ENCODE data around the gene TMEM200A. TPM values are rescaled to one million over a fixed set of nuclear protein-coding genes. Genes with fewer than 3 reads are reported as not detected.

Gene TMEM200A
- total RNA-seq, 1 experiment from 2014 or later, result 22.9 TPM

- no peak for TF ChIP-seq REST (IDR thresholded peaks at IDR 0.05; ENCODE audit: low read depth)
Measured at GRCh38 chr6:130405549-130405948, 39.7 kb downstream of the TMEM200A start (continued).

GRCh38 chr6:130407032-130407431, 41.2 kb downstream of the TMEM200A start:
- Histone ChIP-seq H3K27ac (ENCODE audit: low read depth, low read length) (no peak overlapping the region), H3K4me1 (ENCODE audit: control insufficient read depth in 1 of 2, insufficient read depth in 2 of 2, low read length in 2 of 2) (no peaks in the 10 kb centered on the region), H3K9me2 (ENCODE audit: insufficient read depth) (no peaks in the 10 kb centered on the region), H3K27me3 (ENCODE audit: insufficient read depth, low read length) (no peaks in the 10 kb centered on the region), H3K36me3 (ENCODE audit: control insufficient read depth in 1 of 2, insufficient read depth in 2 of 2, low read length in 2 of 2) (no peaks in the 10 kb centered on the region), H3K79me2 (ENCODE audit: insufficient read depth, low read length) (peaks cover 5% of the 10 kb centered on the region), H3K9ac (ENCODE audit: low read length) (no peak overlapping the region), H3K4me3 (replicated peaks in 1 of 2; ENCODE audit: low read depth in 1 of 2, low read length in 2 of 2) (no peak overlapping the region), H3K9me3 (ENCODE audit: control insufficient read depth in 1 of 2, insufficient read depth in 1 of 2, low read depth in 1 of 2, low read length in 2 of 2) (no peaks in the 10 kb centered on the region), H2AFZ (ENCODE audit: low read depth, low read length, poor library complexity, severe bottlenecking) (no peak overlapping the region), H3K4me2 (ENCODE audit: low read length) (no peak overlapping the region), H4K20me1 (ENCODE audit: insufficient read depth) (no peaks in the 10 kb centered on the region)
- no TSS peak for BruUV-seq (replicated peaks)
- DNase-seq (ENCODE audit: low read depth, low spot score), result no peak
- TF ChIP-seq SRF (IDR thresholded peaks at IDR 0.05; ENCODE audit: low read depth) (no peak), CTCF (IDR thresholded peaks at IDR 0.05 in 2 of 3, conservative IDR thresholded peaks at IDR 0.05 in 1 of 3; ENCODE audit: borderline replicate concordance in 1 of 3, insufficient read depth in 1 of 3, low read depth in 2 of 3, low read length in 2 of 3) (no peak)
- ChIA-PET POLR2A (no interaction called here), RAD21 (ENCODE audit: low non-redundant PET in 1 of 2, low total read pairs in 2 of 2, uncharacterized antibody in 2 of 2, unreplicated experiment in 2 of 2) (no interaction called here), CTCF (no interaction called here)
- intact Hi-C loops (cut with micrococcal nuclease), result no loop called here
- ATAC-seq, result no peak
